Measurements from ENCODE around the gene SDHAF2.
"Not testable (repeated sequence)": the region's sequence is repeated elsewhere in the genome, so short reads cannot be mapped to it uniquely, and the experiment has no call there.

SDHAF2 gene

DNA sequence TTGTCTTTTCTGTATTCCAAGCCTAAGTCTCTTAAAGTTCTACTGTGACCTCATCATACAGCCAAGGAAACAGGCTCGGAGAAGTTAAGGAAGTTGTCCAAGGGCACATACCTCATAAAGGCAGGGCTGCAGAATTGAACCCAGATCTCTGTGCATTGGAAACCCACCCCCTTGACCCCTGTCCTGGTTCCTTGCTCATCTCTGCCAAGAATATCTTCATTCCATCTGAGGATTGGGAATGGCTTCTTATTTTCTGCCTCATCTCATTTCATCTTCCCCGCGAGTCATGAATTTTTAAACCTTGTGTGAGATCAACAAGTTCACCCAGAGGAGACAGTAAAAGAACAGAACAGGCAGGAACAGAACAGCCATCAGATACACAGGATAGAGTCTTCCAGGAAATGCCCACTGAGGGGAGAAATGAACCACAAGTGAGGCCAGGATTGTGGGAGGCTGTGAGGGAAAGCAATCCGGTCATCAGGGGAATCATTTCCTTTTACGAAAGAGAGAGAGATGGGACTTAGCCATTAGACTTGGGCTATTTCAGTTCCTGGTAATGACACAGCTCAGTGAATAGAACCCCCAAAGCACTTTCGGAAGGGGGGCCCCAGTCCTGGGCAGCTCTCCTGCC lies 44.2 kb downstream of the SDHAF2 start:
- DNase-seq (ENCODE audit: extremely low spot score, insufficient read length, low read depth) = no peak
- no peak for FAIRE-seq

DNA sequence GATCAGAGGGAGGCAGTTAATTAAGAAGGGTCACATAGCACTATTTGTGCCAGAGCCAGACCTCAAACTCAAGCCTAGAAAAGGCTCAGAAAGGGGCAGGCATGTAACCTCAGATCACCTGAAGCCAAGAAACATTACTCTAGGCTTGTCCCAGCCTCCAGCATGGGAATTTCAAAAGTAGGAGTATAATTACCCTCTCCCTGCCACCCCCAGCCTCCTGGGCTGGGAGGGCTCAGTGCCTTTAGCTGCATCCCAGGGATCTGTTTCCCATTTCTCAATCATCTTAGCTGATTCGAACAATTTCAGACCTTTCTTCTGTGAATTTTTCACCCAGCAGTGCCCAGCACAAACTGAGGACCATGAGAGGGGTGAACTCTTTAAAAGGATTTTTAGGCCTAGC lies 45.5 kb downstream of the SDHAF2 start:
- DNase-seq (ENCODE audit: extremely low spot score, insufficient read length, low read depth) = no peak
- FAIRE-seq = no peak

DNA sequence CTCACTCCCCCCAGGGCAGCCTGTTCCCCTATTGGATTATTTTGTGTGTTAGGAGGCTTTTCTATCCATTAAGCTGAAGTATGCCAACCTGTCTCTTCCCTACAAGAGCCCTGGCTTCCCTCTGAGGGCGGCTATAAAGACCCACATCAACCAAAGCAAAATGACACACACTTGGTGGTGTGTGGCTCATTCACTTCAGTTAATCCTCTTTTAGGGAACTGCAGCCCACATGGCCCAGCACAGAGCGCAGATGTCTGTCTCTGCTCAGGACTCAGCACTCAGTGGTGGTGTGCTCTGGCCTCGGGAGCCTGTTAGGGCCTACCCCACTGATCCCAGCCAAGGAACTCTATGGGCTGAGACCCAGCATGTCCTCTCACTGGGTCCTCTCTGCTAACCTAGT lies 46.4 kb downstream of the SDHAF2 start:
- FAIRE-seq (no peak), DNase-seq (ENCODE audit: extremely low spot score, insufficient read length, low read depth) (no peak)

DNA sequence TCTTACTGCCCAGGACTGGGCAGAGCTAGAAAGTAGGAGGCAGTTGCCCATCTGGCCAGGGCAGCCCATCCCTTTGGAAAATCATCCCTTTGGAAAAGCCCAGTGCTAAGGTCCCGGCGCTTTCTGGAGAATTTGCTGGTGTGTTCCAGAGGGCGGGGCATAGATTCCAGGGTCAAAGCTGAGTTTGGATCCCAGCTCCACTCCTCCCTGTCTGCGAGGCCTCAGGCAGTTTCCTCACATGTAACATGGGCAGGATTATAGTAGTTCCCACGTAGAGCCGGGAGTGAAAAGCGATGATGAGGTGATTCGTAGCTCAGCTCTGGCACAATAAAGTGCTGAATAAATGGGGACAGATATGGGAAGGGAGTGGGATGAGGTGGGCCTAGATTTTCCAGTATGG lies 47.2 kb downstream of the SDHAF2 start:
- no peak for FAIRE-seq

DNA sequence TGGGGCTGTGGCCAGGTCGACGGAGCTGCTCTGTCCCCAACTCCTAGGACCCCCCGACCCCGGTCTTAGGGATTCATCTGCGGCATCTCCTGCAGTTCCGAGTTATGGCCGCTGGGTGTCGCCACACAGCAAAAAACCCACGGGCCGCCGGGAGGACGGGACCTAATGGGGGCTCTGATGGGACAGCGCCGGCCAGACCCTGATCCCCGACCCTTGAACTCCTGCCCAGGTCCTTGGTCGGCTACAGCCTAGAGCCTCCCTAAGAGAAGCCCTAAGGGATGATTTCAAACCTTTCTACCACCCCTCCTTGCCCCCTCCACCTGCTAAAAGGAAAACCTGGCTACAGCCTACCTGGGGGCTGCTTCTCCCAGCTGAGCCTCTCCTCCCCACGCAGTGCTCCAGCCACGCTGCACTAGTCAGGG lies 47.8 kb downstream of the SDHAF2 start:
- FAIRE-seq (peak; percentile 50), DNase-seq (ENCODE audit: extremely low spot score, insufficient read length, low read depth) (peak; percentile 47)

More for the DNA sequence above, 47.2 kb downstream of the SDHAF2 start:
- no peak for DNase-seq (ENCODE audit: extremely low spot score, insufficient read length, low read depth)

DNA sequence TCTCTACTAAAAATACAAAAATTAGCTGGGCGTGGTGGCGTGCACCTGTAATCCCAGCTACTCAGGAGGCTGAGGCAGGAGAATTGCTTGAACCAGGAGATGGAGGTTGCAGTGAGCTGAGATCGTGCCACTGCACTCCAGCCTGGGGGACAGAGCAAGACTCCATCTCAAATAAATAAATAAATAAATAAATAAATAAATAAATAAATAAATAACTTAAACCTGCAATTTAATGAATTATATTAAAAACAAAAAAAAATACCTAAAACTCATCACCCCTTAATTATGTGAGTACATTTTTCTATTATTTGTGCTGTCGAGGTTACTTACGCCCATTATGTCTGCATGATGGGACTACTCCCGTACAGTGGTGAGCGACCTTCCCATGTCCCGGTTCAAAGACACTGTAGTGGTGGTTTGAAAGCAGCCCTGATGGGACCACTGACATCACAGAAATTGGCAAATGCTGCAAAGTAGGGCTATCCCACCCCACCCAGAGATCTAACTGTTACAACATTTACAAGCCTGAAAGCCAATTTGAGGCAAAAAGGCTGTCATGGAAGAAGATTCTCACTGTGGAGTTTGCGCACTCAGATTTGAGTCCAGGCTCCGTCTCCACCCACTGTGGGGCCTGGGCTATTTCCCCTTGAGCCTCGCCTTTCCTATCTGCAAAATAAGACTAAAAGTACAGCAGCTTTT lies 49.6 kb downstream of the SDHAF2 start:
- DNase-seq (ENCODE audit: extremely low spot score, insufficient read length, low read depth); FAIRE-seq: not testable (repeated sequence)

DNA sequence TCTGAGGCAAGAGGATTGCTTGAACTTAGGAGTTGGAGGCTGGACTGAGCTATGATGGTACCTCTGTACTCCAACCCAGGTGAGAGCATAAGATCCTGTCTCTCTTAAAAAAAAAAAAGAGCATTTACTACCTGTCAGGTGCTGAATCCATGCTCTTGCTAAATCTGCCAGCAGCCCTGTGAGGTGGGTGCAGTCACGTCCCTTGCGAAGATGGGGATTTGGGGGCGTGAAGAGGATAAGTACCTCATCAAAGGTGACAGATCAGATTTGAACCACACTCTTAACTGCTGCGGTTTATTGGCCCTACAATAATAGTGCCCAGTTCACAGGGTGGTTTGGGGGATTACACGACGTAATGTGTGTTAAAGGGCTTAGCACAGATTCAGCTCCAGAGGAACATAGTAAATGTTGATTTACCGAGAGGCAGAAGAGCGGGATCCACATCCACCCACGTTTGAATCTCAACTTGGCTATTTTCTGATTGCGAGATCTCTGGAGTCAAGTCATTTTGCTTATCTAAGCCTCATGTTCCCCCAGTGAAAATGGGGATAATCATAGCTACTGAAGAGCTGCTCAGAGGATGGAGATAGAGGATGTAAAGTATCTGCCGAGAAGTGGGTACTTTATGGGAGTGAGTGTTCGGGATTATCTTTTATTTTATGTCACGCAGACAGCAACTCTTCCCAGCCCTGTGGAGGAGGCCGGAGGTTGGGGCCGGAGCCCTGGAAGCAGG lies 50.5 kb downstream of the SDHAF2 start:
- FAIRE-seq = no peak
- no peak for DNase-seq (ENCODE audit: extremely low spot score, insufficient read length, low read depth)

DNA sequence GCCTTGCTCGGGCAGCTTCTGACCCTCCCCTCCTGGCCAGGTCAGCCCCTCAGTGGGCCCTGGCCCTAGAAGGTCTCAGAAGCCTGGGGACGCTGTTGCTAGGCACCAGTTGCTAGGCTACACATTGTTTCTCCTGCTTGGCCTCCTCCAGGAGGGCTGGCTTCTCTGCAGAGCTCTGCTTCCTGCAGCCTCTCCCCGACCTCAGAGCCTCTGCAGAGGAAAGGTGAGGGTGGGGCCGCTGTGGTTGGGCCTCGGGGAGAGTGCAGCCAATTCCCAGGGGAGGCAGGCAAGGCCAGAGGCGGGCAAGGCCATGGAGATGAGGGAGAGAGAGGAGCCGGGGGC lies 51.0 kb downstream of the SDHAF2 start:
- no peak for FAIRE-seq
- DNase-seq (ENCODE audit: extremely low spot score, insufficient read length, low read depth) = no peak

DNA sequence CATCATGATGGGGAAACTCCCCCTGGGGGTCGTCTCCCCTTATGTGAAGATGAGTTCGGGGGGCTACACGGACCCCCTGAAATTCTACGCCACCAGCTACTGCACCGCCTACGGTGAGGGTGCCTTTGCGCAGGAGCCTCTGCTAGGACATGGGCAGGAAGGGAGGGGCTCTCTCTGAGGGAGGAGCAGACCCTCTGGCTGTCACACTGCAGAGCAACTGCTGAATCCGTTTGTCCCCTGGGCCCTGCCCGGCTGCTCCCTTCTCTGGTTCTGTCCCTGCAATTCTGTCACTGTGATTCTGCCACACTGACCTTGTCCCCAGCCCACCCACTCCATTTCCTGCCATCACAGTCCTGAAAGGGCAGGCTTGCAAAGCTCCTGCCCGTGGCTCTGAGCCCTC lies 51.9 kb downstream of the SDHAF2 start:
- DNase-seq (ENCODE audit: extremely low spot score, insufficient read length, low read depth) = no peak
- FAIRE-seq = no peak

DNA sequence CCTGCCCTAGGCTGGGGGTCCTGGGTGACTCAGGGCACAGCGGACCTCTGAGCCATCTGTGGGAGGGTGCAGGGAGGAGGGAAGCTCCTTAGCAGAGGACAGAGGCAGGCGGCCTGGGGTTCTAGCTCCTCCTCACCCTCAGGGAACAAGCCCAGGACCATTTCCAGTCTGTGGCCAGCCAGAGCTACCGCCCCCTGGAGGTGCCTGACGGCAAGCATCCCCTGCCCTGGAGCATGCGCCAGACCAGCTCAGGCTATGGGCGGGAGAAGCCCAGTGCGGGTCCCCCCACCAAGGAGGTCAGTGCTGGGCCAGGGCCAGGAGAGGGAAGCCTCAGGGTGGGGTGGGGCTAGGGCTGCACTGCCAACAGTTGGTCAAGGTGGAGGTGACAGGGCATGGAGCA lies 52.6 kb downstream of the SDHAF2 start:
- peak; percentile 26 for DNase-seq (ENCODE audit: extremely low spot score, insufficient read length, low read depth)
- no peak for FAIRE-seq

DNA sequence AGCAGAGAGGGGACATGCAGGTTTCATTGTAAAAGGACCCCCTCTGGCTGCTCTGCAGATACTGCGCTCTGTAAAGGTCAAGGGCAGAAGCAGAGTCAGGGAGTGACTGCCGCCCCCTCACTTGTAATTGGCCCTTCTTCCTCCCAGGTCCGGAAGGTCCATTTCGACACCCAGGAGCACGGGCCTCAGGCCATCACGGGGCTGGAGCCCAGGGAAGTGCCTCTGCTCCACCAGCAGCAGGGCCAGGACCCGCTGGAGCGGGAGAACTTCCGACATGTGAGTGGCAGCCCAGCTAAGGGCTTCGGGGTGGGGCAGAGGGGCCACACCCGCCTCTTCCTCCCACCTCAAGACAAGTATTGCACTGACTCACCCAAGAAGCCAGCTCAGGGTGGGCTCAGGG lies 54.6 kb downstream of the SDHAF2 start:
- FAIRE-seq (no peak), DNase-seq (ENCODE audit: extremely low spot score, insufficient read length, low read depth) (no peak)

DNA sequence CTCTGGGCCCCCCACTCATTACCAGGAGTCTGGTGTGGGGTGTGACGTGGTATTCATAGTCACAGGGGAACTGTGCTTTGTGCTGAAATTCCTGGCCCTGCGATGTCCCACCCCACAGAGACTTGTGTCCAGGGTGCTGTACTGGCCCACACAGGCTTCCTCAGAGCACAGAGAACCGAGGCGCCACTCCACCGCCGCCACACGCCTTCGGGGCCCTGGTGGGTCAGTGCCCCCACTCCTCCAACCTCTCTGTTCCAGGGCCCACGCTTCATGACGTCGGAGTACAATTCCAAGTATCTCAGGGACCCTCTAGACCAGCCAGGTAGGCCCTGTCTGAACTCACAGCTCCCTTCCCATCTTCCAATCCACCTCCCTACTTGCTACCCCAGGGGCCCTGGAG lies 55.2 kb downstream of the SDHAF2 start:
- no peak for DNase-seq (ENCODE audit: extremely low spot score, insufficient read length, low read depth)
- FAIRE-seq = no peak

DNA sequence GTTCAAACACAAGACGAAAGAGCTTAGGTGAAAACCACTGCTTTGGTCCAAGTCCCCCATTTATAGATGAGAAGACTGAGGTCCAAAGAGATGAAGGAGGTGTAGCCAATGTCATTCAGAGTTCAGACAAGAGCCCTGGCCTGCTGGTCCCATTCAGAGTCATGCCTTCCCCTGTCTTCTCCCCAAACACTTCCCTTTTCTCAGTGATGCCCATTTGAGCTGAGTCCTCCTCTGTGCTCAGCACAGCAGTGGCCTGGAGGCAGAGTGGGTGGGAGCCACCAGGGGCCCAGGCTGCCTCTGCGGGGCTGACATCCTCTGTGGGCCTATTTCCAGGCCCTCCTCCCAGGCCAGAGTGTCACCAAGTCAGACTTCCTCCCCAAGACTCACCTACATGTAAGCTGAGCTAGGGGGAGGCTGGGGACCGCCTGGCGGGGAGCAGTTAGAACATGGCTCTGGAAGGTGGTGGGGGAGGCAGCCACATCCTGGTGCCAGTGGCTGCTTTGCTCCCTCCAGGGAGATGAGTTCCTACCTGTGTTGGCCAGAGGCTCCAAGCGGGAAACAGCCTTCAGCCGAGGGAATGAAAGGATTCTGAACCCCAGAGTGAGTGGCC lies 56.2 kb downstream of the SDHAF2 start:
- no peak for FAIRE-seq
- no peak for DNase-seq (ENCODE audit: extremely low spot score, insufficient read length, low read depth)

DNA sequence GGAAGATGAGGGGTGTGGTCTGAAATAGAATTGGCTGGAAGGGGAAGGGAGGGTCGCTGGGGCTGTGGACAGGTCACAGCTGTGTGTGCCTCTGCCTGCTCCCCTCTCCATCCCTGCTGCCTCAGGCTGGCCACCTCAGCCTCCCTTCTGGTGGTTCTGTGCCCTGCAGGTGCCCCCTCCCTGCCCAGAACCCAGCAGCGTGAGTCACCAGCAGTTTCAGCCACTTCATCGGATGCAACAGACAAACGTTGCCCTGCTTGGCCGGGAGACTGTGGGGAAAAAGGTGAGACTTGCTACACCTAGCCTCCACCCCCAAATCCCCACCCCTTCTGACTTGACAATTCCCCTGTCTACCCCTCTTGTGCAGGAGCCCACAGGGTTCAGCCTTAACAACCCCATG lies 56.9 kb downstream of the SDHAF2 start:
- DNase-seq (ENCODE audit: extremely low spot score, insufficient read length, low read depth) = no peak
- FAIRE-seq = no peak

DNA sequence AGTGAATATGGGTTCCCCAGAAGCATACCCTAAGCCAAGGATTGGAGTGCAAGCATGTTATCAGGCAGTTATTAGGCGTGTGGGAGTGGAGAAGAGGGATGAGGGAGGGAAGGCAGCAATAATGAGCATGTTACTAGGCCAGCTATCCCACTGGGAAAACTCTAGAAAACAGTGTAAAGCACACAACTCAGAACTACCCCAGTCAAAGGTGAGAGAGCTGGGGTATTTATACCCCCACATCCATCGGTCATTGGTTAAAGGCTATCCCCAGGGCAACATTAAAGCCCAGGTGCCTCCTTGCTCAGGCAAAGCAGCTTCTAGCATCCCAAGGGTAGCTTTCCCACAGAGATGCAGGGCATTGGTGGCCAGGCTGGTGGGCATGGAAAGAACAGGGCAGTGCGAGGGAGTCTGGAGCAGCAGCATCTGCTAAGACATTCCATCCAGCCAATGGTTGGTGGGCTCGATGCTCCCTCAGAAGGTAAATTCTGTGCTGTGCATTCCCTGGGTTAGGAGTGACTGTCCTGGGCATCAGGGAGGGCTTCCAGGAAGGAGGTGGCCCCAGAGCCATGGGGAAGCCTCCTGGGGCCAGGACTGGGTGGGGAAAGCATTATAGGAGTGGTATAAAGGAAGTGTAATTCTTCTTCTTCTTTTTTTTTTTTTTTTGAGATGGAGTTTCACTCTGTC lies 57.6 kb downstream of the SDHAF2 start:
- DNase-seq (ENCODE audit: extremely low spot score, insufficient read length, low read depth) = no peak
- no peak for FAIRE-seq

DNA sequence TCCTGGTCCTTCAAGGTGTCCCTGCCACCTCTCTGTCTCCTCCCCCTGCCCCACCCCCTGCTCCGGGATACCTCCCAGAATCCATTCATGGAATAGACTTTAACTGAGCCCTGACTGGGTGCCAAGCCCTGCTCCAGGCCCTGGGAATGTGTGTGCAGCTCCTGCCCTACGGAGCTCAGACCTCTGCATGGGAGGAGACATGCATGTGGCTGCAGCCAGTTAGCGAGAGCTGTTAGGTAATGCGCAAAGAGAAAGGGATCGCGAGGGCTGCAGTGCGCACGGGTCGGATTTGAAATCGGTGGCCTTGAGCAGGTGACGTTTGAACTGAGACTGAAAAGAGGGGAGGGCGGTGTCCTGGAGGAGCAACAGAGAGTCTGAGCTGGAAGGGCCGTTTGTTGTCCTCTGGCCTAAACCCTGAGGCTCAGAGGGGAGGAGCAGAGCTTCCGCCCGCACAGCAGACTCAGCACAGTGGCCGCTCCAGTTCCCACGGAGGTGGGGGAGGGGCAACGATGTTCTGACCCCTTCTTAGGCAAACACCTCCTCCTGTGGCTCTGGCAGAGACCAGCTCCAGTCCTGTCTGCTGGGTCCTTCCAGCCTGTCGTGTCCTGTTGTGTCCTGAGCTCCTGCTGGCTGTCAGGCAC lies 58.8 kb downstream of the SDHAF2 start:
- DNase-seq (ENCODE audit: extremely low spot score, insufficient read length, low read depth) = no peak
- no peak for FAIRE-seq

DNA sequence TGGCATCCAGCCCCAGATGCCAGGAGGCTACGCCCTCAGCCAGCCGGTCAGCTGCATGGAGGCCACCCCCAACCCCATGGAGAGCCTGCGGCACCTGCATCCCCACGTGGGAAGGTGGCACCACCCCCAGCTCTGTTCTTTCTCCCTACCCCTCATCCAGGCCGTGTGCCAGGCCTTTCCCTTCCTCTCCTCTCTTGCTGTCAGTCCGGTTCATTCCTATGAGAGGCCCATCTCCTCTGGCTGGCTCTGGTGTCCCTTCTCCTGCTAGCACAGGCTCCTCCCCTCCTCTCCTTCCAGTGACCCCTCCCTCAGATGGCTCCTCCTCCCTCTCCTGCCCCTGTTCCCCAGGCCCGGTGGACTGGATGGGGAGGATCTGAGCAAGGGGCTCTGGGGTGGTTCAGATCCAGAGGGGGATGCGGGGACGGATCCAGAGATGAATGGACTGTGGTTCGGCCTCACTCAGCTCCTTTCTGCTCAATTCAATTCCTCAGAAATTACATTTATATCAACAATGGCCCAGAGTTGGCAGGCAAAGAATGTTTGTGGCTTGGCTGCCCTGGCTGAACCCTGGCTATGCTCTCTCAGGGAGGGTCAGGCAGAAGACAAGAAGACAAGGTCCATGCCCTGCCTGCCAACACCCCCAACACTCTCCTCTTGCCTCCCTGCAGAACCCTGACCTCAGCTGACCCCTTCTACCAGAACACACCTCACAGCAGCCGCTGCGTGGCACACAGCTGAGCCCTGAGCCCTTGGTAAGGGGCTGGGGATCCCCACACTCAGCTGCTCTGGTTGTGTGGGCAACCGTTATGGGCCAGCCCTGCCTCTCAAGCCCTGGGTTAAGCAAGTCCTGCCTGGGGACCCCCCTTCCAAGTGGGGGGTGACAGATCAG lies 60.2 kb downstream of the SDHAF2 start:
- no peak for DNase-seq (ENCODE audit: extremely low spot score, insufficient read length, low read depth)
- FAIRE-seq = no peak

DNA sequence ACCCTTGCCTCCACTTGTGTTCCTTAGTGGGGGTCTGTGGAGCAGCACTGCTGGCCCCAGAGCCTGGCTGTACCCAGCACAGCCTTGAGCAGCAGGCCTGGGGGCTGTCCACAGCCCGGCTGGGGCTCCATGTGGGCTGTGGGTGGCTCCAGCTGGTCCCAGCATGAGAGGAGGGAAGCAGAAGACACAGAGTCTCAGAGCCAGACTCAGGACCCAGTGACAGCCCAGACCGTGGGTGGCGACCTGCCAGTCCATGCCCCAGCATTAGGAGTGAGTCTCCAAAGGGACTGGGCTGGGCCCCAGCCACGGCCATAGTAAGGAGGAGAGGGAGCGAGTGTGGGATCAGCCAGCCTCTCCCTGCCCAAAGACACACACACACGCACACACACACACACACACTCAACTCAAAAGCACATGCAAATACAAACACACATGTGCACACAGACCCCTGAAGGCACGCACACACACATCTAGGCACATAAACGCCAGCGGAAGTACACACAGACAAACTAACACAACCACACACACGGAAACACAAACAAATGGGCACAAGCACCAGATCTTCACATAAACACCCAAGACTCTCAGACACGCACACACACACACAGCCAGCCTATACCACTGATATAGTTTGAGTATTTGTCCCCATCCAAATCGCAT lies 61.9 kb downstream of the SDHAF2 start:
- FAIRE-seq = no peak
- no peak for DNase-seq (ENCODE audit: extremely low spot score, insufficient read length, low read depth)
